GM13976 (cell line): ENCODE measurements around the gene NANOG.
"Not testable (repeated sequence)": the region's sequence is repeated elsewhere in the genome, so short reads cannot be mapped to it uniquely, and the experiment has no call there.

Experiments used
- DNase-seq: peaks from one replicate; pipeline ENCODE4 v3.0.0; 2012; ENCODE audit warnings: low spot score
- in situ Hi-C: fragments of 300-500 bp; cut with MboI; formaldehyde crosslinking; loops from one replicate; pipeline ENCODE4 v1.12.0; 2022; ENCODE audit warnings: low sequenced_read_pairs, mixed read lengths, inconsistent platforms; ENCODE audit not compliant: unreplicated experiment
- TF ChIP-seq, protein P1 (sequence below): IDR thresholded peaks from 2 replicates; pipeline ENCODE4 v1.5.1; 2012; ENCODE audit warnings: borderline replicate concordance, mild to moderate bottlenecking; ENCODE audit not compliant: insufficient read depth; ENCODE audit errors: extremely low read depth, missing control alignments, control extremely low read depth

Gene NANOG

GRCh38 chr12:7787574-7788293 lies 1.5 kb upstream of the NANOG start:
- in situ Hi-C loops = no loop called here

GRCh38 chr12:7788294-7788660 lies 925 bp upstream of the NANOG start:
- no peak for DNase-seq
- in situ Hi-C loops = no loop called here
- TF ChIP-seq, protein P1, sequence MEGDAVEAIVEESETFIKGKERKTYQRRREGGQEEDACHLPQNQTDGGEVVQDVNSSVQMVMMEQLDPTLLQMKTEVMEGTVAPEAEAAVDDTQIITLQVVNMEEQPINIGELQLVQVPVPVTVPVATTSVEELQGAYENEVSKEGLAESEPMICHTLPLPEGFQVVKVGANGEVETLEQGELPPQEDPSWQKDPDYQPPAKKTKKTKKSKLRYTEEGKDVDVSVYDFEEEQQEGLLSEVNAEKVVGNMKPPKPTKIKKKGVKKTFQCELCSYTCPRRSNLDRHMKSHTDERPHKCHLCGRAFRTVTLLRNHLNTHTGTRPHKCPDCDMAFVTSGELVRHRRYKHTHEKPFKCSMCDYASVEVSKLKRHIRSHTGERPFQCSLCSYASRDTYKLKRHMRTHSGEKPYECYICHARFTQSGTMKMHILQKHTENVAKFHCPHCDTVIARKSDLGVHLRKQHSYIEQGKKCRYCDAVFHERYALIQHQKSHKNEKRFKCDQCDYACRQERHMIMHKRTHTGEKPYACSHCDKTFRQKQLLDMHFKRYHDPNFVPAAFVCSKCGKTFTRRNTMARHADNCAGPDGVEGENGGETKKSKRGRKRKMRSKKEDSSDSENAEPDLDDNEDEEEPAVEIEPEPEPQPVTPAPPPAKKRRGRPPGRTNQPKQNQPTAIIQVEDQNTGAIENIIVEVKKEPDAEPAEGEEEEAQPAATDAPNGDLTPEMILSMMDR = no peak

More at GRCh38 chr12:7787574-7788293, 1.5 kb upstream of the NANOG start:
- no peak for DNase-seq
- TF ChIP-seq, protein P1 = no peak

- in situ Hi-C loops = no loop called here
- TF ChIP-seq, protein P1 = no peak
- DNase-seq = no peak
These were observed 4.0 kb downstream of the NANOG start for GRCh38 chr12:7793211-7793610.

DNA sequence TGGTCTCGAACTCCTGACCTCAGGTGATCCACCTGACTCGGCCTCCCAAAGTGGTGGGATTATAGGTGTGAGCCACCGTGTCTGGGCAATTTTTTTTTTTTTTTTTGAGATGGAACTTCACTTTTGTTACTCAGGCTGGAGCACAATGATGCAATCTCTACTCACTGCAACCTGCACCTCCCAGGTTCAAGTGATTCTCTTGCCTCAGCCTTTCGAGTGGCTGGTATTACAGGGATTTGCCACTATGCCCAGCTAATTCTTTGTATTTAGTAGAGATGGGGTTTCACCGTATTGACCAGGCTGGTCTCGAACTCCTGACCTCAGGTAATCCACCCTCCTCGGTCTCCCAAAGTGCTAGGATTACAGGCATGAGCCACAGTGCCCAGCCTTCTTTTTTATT lies 8.1 kb downstream of the NANOG start:
- in situ Hi-C loops, DNase-seq: not testable (repeated sequence)

DNA sequence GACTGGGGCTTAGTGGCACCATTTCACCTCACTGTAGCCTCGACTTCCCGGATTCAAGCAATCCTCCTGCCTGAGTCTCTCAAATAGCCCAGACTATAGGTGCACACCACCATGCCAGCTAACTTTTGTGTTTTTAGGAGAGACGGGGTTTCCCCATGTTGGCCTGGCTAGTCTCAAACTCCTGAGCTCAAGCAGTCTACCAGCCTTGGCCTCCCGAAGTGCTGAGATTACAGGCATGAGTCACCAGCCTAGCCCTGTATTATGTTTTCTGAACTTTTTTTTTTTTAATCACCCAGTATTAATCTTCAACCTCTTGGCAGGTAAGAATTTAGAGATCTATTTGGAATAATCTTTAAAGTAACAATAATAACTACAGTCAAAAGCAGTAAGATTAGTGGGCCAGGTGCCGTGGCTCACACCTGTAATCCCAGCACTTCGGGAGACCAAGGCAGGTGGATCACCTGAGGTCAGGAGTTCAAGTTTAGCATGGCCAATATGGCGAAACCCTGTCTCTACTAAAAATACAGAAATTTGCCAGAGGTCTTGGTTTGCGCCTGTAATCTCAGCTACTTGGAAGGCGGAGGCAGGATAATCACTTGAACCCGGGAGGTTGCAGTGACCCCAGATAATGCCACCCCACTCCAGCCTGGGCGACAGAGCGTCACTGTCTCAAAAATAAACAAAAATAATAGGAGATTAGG lies 8.6 kb downstream of the NANOG start:
- TF ChIP-seq, protein P1 = no peak
- in situ Hi-C loops = no loop called here
- DNase-seq = no peak

DNA sequence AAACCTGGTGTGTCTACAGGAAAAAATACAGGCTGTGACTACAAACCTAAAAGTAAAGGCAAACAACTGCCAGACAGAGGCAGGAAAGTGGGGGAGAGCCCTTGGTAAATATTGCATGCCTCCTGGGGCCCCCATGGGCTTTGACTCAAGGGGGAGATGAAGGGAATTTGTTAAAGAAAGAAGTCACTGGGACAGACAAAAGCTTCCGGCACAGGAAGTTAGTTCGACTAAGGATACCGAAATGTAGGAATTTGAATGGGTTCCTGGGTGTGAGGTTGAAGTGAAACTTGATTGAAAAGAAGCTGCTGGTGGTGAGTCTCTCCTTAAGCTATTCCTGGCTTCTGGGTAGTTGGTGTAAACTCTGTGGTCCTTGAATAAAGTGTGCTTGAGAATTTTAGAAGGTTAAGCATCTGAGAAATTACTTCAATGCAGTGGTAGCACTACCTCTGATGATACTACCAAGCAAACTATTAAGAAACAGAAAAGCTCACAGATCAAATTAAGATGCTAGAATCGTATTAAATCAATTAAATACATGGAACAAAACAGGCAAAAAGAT lies 9.6 kb downstream of the NANOG start:
- DNase-seq, in situ Hi-C loops: not testable (repeated sequence)

- in situ Hi-C loops = loop anchor here (25.0 kb wide), 1 partner anchor 589 kb away; no protein-coding TSS in a partner anchor
- no peak for DNase-seq
- TF ChIP-seq, protein P1 = no peak
These were observed 12.3 kb downstream of the NANOG start for GRCh38 chr12:7801460-7801859.

- DNase-seq = not testable (repeated sequence)
- in situ Hi-C loops = loop anchor here (5.0 to 25.0 kb wide), 2 partner anchors 129 to 594 kb away; no protein-coding TSS in a partner anchor
These were observed 17.1 kb downstream of the NANOG start for GRCh38 chr12:7806319-7806718.
